Stimulated activated CD8-positive, alpha-beta memory T cell treated with anti-CD3 and anti-CD28 coated beads, Interleukin-4, amount 100 ng/mL, for 24 hours (primary cell): ENCODE results near the gene GPR171.
"Not testable (repeated sequence)": the region's sequence is repeated elsewhere in the genome, so short reads cannot be mapped to it uniquely, and the experiment has no call there.

Experiments
- DNase-seq: peaks from one replicate; pipeline ENCODE4 v3.0.0-alpha.2; 2020; ENCODE audit warnings: low read depth

Gene GPR171

DNA sequence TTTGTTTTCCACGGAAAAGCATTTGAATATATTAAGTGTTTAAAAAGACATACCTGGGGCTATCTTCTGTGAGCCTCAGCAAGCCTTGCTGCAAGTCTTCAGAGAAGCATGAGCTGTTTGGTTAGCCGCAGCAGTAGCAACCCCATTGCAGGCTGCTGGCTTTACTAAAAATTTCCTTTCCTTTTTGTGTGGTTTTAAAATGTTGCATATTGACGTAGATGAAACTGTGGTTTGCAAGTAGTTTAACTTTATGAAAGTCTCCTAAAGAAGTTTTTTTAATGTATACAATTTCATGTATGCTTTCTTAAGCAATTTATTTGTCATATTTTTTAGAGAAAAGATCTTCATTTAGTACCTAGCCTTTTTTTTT lies at the start of gene GPR171:
Gene GPR171 (minus strand): TSS at position 166 of the 370 bp plus-strand sequence. CDS start 3,830 bp downstream, outside the sequence.
- DNase-seq: peak; percentile 42

DNA sequence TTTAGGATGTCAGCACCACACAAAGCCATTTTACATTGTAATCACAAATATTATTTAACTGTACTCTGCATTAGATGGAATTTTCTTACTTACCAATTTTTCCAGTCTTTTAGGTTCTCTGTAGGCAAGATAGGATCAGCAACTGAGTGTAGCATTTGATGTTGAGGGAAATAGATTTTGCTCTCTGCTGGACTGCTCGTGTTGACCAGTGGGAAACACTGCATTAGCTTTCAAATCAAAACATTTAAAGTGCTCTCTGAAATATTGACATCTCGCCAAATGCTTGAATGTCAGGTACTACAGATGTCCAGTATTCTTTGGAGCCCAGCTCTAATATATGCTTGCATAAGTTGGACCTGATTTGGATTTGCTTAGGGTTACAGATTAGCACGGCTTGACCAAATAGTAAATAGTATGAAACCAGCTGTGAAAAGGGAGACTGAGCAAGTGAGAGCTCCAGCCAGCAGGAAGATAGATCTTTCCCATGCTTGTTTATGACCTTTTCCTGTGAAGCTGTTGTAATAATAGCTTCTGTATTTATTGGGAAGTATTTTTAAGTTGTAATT lies 45.8 kb upstream of the GPR171 start:
- DNase-seq: no peak

DNA sequence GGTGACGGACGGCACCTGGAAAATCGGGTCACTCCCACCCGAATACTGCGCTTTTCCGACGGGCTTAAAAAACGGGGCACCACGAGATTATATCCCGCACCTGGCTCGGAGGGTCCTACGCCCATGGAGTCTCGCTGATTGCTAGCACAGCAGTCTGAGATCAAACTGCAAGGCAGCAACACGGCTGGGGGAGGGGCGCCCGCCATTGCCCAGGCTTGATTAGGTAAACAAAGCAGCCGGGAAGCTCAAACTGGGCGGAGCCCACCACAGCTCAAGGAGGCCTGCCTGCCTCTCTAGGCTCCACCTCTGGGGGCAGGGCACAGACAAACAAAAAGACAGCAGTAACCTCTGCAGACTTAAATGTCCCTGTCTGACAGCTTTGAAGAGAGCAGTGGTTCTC lies 39.0 kb upstream of the GPR171 start:
- DNase-seq: not testable (repeated sequence)

GRCh38 chr3:151236736-151237135 lies 33.7 kb upstream of the GPR171 start:
- no peak for DNase-seq

DNA sequence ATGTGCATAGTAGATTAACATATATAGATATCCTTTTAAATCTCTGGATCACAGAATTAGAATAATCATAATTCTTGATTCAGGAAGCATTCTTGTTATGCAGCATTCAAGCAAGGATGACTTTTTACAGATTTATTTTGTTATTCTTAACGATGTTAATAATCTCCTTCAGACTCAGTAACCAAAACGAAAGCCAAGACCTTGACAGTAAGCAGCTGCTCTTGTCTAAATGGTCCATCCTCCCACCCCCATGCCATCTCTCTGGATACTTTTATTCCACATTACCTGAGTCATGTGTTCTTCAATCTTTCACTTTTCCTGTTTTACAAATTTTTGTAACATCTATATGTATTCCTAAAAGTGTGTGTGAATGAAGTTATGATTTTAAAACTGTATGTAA lies 33.3 kb upstream of the GPR171 start:
- no peak for DNase-seq

GRCh38 chr3:151234825-151235224 lies 31.8 kb upstream of the GPR171 start:
- no peak for DNase-seq

DNA sequence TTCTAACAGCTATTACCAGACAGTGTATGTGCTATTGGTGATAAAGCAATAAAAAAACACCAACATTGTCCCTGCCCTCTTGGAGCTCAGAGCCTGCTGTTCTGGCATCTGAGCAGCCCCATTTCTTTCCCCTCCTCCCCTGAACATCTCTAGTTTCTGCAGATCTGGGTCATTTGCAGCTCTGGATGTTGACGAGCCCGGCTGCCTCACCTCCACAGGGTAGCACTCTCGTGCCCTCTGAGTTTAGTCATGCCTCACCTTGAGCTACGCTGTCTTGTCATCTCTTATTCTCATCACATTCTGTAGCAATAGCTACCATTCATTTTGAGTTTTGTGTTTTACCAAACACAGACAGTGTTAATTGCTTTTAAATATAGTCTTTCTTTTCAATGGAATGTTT lies 30.0 kb upstream of the GPR171 start:
- no peak for DNase-seq

- DNase-seq: not testable (repeated sequence)
Observed at GRCh38 chr3:151232403-151232802, 29.4 kb upstream of the GPR171 start.

GRCh38 chr3:151230646-151231045 lies 27.6 kb upstream of the GPR171 start:
- DNase-seq: no peak

- DNase-seq: no peak
Observed at GRCh38 chr3:151228666-151229040, 25.6 kb upstream of the GPR171 start.

DNA sequence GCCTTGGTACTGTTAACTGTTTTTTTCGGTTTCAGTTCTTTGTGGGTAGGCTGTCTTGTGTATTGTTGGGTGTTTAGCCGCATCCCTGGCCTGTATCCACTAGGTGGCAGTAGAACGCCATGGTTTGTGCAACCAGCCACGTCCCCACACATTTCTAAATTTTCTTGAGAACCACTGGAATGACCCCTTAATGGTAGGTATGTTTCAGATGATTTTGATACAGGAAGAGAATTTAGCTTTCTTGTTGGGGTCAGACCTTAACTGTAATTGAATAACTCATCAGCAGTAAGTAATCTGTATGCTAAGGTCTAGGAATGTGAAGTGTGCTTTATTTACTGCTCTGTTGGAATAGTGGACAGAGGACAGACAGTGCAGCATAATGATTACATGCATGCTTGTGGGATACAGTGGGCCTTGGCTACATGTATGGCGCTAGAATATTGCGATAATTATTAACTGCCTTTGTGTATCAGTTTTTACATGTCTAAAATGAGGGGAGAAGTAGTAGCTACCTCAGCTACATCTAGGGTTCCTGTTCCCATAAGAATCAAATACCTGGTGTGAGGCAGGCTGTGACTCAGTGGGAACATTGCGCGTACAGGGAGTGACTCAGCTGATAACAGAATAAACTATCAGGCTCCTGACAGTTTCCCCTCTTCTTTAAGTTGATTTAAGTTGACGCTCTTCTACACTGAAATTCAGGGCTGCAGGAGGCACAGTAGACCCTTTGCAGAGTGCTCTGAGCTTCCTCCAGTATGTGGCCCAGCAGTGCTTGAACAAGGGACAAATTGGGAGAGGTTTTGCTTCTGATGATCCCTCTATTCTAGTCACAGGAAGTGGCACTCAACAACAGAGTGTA lies 25.0 kb upstream of the GPR171 start:
- peak; percentile 67 for DNase-seq

DNA sequence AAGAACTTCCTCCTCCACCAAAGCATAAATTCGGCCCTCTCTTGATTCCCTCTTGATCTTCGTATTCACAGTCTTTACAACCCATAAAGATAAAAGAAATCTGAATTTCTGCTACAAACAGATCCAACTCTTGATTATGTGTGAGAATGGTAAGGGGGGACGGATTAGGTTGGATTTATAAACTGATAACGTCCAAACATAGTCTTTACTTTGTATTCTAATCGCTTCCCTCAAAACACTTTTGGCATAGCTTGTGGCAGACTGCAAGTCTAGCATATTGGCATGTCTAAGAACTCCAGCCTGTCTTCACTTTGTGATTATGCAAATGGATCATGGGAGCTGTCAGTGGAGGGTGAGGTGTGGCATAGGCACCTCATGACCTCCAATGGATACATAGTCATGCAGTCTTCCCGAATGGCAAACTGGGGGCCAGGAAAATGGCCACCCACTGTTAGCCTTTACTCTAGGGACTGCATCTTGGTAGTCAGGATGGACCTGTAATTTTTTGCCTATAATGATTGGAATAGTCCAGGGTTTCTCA lies 24.3 kb upstream of the GPR171 start:
- DNase-seq: no peak

GRCh38 chr3:151226825-151227224 lies 23.8 kb upstream of the GPR171 start:
- DNase-seq: no peak

DNA sequence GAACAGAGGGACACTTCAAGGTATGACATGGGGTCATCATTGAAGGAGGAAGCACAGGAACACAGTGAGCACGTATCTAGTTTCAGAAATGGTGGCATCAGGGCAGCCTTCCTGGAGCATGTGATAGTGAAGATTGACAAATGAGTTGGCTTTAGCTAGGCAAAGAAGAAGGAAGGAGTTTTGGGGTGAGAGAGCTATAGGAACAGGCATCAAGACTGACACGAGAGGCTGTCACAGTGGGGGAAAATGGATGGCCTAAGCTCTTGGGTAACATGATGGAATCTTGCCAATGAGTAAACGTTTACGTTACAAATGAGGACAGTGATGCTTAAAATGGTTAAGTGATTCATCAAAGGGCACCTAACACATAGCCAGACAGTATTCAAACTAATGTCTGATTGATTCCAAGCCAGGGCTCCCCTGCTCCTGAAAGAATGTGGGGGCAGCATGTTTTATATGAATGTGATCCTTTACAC lies 23.1 kb upstream of the GPR171 start:
- no peak for DNase-seq

DNA sequence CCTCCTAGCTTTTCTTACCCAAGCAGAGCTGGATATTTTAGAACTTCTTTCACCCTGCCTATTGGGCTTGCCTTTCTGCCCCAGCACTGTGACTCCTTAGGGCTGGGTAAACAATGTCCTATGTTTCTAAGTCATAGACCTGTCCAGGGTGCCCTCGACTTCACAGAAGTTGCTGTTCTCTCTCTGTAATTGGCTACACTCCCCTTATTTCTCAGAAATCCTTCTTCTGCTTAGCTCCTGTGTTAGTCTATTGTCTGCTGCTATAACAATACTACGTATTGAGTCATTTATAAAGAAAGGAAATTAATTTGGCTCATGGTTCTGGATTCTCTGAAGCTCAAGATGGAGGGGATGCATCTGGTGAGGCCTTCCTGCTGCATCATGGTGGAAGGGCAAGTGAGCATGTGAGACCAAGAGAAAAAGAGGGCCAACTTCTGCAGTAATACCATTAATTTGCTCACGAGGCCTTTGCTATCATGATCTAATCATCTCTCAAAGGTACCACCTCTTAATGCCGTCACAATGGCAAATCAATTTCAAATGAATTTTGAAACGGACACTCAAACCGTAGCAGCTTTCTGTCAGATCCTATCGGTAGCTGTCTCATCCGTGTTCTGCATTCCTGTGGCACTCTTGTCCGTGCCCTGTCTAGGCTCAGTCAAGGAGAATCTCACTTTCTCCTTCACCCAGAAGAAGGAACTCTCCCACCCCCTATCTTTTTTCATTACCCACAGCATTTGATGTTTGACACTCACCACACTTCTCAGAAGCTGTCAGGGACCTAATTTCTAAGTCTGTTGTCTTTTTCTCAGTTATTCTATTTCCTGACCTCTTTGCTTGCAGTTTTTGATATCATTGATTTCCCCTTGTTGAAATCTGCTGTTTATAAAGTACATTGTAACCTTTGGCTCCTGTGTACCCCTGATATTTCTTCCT lies 22.3 kb upstream of the GPR171 start:
- no peak for DNase-seq

- DNase-seq: no peak
Observed at GRCh38 chr3:151224268-151224866, 21.4 kb upstream of the GPR171 start.

DNA sequence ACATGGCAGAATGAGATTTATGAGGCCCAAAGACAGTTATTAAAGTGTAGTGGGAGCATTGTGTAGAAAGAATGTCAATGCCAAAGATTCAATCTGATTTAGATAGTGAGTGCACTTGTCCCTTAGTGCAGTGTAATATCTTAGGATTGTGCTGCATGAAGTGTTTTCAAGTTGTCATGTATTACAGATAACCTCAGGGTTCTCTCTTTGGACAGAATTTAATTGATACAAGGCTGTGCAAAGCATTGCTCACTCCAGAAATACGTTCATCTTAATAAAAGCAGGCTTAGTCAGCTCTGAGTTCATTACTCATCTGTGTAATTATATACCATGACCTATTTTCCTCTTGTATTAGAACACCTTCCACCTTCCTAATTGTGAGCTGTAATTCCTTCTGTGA lies 16.0 kb upstream of the GPR171 start:
- DNase-seq: no peak

DNA sequence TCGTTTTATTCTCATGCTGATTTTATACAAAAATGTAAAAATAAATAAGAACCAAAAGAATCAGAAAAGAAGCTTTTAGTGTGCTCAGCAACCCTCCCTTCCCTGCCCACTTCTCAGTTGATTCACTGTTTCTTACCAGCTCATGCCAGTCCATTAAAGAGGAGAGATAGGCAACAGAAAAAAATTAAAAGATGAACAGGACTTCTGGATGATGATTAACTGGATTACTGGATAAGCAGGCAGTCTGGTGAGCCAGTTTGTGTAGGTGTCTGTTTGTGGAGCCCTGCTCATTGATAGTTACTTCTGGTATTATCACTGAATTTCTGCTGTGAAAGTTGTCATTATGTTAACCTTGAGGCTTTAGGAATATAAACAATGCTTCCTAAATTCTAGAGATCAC lies 15.1 kb upstream of the GPR171 start:
- DNase-seq: no peak

DNA sequence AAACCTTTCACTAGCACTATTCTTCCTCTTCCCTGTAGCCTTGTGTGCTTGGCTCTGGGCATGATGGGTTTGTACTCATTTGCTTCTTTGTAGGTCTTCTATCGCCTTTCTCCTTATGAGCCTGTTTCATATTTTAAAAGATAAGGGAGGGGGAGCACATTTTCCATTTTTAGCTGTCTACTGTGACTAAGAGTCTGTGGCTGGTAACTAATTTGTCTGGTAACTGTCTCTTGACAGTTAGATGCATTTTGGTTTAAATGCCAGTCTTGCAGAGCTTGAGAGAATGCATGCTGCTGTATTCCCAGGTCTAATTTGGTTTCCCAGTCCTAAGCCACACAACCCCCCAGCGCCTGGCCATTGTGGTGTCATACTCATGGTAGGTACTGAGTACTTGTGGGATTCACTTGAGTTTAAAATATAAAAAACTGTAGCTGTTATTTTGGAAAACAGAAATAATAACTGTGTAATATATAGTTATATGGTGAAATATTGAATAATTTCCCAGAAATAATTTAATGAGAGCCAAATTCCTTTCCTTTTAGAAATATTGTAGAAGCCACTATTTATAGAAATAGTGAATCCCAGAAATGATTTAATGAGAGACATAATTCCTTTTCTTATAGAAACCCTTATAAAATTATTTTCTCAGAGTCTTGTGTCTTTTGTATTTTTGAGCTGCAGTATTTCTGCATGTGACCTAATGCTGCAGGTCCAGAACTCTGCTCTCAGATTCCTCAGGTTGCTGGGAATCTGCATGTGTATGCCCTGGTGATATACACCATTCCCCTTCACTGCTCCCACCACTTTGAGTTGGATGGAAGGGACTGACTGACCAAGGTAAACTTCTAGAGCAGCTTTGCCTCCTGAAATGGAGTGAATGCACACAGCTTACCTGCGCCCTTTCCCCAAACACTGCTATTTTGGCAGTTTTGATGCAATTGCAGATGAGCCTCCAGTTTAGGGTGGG lies 13.9 kb upstream of the GPR171 start:
- no peak for DNase-seq

- DNase-seq: no peak
Observed at GRCh38 chr3:151214459-151214858, 11.4 kb upstream of the GPR171 start.

DNA sequence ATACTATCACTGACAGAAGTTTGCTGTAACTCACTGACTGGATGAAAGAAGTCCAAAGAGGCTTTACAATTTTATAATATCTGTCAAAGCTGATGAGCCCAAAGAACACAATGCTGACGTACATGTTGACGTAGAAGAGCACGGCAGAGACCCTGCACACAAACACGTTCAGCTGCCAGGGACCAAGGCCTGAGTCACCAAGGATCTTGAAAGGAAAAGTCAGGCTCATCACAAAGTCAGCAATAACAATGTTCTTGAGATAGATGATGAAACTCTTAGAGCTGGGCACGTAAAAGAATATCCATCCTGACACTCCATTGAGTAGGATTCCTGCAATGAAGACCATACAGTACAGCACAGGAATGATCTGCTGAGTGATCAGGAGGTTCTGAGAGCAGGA lies 10.9 kb upstream of the GPR171 start:
- DNase-seq: no peak
